ENCODE data around the gene TIMM9. TPM values are rescaled to one million over a fixed set of nuclear protein-coding genes. Genes with fewer than 3 reads are reported as not detected.

The TIMM9 gene
- total and polyA plus RNA-seq, 2 experiments from 2014 or later: 39.4 to 69.1 TPM

DNA sequence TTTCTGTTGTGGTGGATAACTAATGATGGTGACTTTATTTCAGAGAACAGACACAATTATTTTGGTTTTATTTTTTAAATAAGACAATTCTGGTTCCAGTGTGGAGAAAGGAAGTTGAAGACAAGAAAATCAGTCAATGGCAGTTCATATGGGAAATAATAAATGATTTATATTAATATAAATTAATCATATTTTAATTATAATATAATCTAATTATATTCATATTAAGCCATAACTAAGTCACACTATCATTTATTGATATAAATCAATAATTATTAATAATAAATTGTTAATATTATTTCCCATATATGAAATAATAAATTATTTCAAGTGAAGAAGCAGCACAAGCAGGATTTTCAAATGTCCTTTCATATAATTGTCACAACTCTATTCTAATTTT is 28.8 kb downstream of the TIMM9 start:
- Histone ChIP-seq H4K20me1 (ENCODE audit: insufficient read depth) (no peaks in the 10 kb centered on the region), H3K27me3 (replicated peaks; ENCODE audit: insufficient read depth) (no peaks in the 10 kb centered on the region), H3K4me3 (no peak overlapping the region), H3K9me3 (ENCODE audit: low read depth) (no peaks in the 10 kb centered on the region), H3K4me2 (ENCODE audit: unreplicated experiment) (no peak overlapping the region), H2AFZ (no peak overlapping the region), H3K79me2 (ENCODE audit: insufficient read depth) (no peaks in the 10 kb centered on the region), H3K9me2 (ENCODE audit: insufficient read depth) (no peaks in the 10 kb centered on the region), H3F3A (ENCODE audit: insufficient read depth) (no peaks in the 10 kb centered on the region; the same call in 1 of the 2 replicates), H3K9ac (no peak overlapping the region), H3K36me3 (ENCODE audit: low read depth) (no peaks in the 10 kb centered on the region), H3K4me1 (ENCODE audit: insufficient read depth) (peaks cover 4% of the 10 kb centered on the region), H3K27ac (no peak overlapping the region)
- TF ChIP-seq EZH2 (IDR thresholded peaks at IDR 0.05; ENCODE audit: insufficient read depth, poor library complexity, severe bottlenecking): no peak
- no peak for TF ChIP-seq EZH2phosphoT487 (IDR thresholded peaks at IDR 0.05; ENCODE audit: insufficient read depth, low read depth)
- in situ Hi-C loops (cut with MboI): no loop called here
- DNase-seq: no peak

DNA sequence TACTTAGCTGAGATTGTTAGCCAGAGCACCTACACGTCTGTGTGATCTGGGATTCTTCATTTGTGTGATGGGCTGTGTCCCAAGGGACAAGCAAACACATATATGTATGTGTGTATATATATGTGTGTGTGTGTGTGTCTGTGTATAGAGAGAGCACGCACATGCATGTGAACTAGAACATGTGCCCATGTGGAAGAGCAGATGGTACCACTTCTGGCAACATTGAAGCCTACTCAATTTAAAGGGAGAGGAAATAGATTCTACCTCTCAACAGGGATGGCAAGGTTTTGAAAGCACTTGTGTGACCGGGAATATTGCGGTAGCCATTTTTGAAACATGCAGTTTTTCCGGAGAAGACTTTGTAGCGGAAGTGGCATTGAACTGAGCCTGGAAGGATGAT is 30.2 kb downstream of the TIMM9 start:
- no peaks in the 10 kb centered on the region for H3K27me3 ChIP-seq (replicated peaks; ENCODE audit: insufficient read depth)
- H3F3A ChIP-seq (ENCODE audit: insufficient read depth): no peaks in the 10 kb centered on the region; the same call in 1 of the 2 replicates
- H3K9me2 ChIP-seq (ENCODE audit: insufficient read depth): no peaks in the 10 kb centered on the region
- no peak overlapping the region for H3K4me3 ChIP-seq
- DNase-seq: no peak
- TF ChIP-seq EZH2 (IDR thresholded peaks at IDR 0.05; ENCODE audit: insufficient read depth, poor library complexity, severe bottlenecking) (no peak), EZH2phosphoT487 (IDR thresholded peaks at IDR 0.05; ENCODE audit: insufficient read depth, low read depth) (no peak)
- no peaks in the 10 kb centered on the region for H3K36me3 ChIP-seq (ENCODE audit: low read depth)
- H4K20me1 ChIP-seq (ENCODE audit: insufficient read depth): no peaks in the 10 kb centered on the region
- H3K79me2 ChIP-seq (ENCODE audit: insufficient read depth): no peaks in the 10 kb centered on the region
- no peak overlapping the region for H3K4me2 ChIP-seq (ENCODE audit: unreplicated experiment)
- H3K27ac ChIP-seq: no peak overlapping the region
- no peak overlapping the region for H2AFZ ChIP-seq
- WGBS, 2 experiments (ENCODE audit: low coverage in 1 of 2, low lambda C conversion rate in 2 of 2, missing lambda C conversion rate in 2 of 2): 97 to 99% methylated on average over 6 of the region's 6 CpGs
- in situ Hi-C loops (cut with MboI): no loop called here
- peaks cover 4% of the 10 kb centered on the region for H3K4me1 ChIP-seq (ENCODE audit: insufficient read depth)
- H3K9me3 ChIP-seq (ENCODE audit: low read depth): no peaks in the 10 kb centered on the region
- no peak overlapping the region for H3K9ac ChIP-seq

DNA sequence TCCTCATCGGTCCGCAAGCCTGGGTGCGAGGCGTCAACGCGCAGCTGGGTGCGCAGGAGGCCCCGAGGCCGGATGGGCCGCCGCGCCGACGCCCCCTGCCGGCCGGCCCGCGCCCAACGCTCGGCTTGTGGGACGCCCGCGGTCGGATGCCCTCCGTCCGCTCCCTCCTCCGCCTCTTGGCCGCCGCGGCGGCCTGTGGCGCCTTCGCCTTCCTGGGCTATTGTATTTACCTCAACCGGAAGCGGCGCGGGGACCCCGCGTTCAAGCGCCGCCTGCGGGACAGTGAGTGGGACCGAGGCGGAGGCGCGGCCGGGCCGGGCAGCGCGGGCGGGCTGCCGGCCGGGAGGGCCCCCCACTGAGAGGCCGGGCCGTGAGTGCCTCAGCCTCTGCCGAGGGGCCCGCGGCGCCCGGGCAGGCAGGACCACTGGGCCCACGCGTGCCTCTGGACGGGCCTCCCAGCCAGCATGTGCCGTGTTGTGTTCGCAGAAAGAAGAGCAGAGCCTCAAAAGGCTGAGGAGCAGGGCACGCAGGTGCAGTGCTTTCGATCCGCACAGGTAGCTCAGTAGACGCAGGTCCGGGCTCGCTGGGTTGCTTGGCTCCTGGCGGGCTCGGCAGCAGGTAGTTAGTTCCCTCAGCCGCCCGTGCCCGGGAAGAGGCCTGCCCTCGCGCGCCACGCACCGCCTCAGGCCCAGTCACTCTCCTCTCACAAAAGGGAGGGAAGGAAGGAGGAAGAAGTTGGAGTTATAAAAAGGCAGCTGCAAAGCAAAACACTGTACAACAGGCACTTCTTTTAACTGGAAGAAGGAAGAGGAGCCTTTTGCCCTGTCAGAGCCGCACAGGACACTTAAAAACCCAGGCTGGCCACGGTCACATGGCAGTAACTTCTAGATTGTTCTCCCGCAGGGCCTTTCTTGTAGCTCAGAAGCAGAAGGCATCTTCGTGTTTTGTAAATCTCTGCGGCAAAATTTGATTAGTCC is 31.2 kb downstream of the TIMM9 start, which contains the start of gene TOMM20L:
TOMM20L (plus strand) TSS at position 119 of the 977 bp plus-strand sequence; CDS start at position 147, 28 bp downstream.
- Histone ChIP-seq H3K4me3 (peak within 1 kb of the TSS; percentile 75), H3F3A (ENCODE audit: insufficient read depth) (no peaks in the 10 kb centered on the region; the same call in 1 of the 2 replicates), H3K36me3 (ENCODE audit: low read depth) (no peaks in the 10 kb centered on the region), H4K20me1 (ENCODE audit: insufficient read depth) (no peaks in the 10 kb centered on the region), H3K9ac (peak within 1 kb of the TSS; percentile 71), H3K27ac (no peak within 1 kb of the TSS), H3K9me3 (ENCODE audit: low read depth) (no peaks in the 10 kb centered on the region), H3K4me2 (ENCODE audit: unreplicated experiment) (peak within 1 kb of the TSS; percentile 73), H2AFZ (peak within 1 kb of the TSS; percentile 91), H3K4me1 (ENCODE audit: insufficient read depth) (peaks cover 4% of the 10 kb centered on the region), H3K79me2 (ENCODE audit: insufficient read depth) (no peaks in the 10 kb centered on the region), H3K27me3 (replicated peaks; ENCODE audit: insufficient read depth) (no peaks in the 10 kb centered on the region), H3K9me2 (ENCODE audit: insufficient read depth) (no peaks in the 10 kb centered on the region)
- TF ChIP-seq EZH2 (IDR thresholded peaks at IDR 0.05; ENCODE audit: insufficient read depth, poor library complexity, severe bottlenecking) (no peak), EZH2phosphoT487 (IDR thresholded peaks at IDR 0.05; ENCODE audit: insufficient read depth, low read depth) (no peak)
- in situ Hi-C loops (cut with MboI): no loop called here
- DNase-seq: peak; percentile 83
- 11 to 16% methylated on average over 66 to 85 of the region's 86 CpGs for WGBS, 2 experiments (ENCODE audit: low coverage in 1 of 2, low lambda C conversion rate in 2 of 2, missing lambda C conversion rate in 2 of 2)

DNA sequence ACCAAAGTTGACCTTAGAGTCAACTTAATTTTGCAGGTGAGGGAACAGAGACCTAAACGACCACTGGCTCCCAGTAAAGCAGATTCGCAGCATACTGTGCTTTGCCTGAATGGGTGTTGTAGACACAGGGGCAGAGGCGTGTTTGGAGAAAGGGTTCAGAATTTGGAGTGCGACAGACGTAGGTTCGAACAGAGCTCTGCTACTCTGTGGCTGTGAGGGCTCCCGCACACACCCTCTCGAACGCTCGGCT is 31.8 kb downstream of the TIMM9 start:
- Histone ChIP-seq H3K27ac (no peak overlapping the region), H3K4me3 (peak overlapping the region; percentile 75), H3K9me3 (ENCODE audit: low read depth) (no peaks in the 10 kb centered on the region), H3K4me2 (ENCODE audit: unreplicated experiment) (peak overlapping the region; percentile 73), H4K20me1 (ENCODE audit: insufficient read depth) (no peaks in the 10 kb centered on the region), H3K9ac (peak overlapping the region; percentile 71), H3K27me3 (replicated peaks; ENCODE audit: insufficient read depth) (no peaks in the 10 kb centered on the region), H3K36me3 (ENCODE audit: low read depth) (no peaks in the 10 kb centered on the region), H3F3A (ENCODE audit: insufficient read depth) (no peaks in the 10 kb centered on the region; the same call in 1 of the 2 replicates), H2AFZ (peak overlapping the region; percentile 91), H3K9me2 (ENCODE audit: insufficient read depth) (no peaks in the 10 kb centered on the region), H3K79me2 (ENCODE audit: insufficient read depth) (no peaks in the 10 kb centered on the region), H3K4me1 (ENCODE audit: insufficient read depth) (peaks cover 4% of the 10 kb centered on the region)
- TF ChIP-seq EZH2 (IDR thresholded peaks at IDR 0.05; ENCODE audit: insufficient read depth, poor library complexity, severe bottlenecking): no peak
- no peak for TF ChIP-seq EZH2phosphoT487 (IDR thresholded peaks at IDR 0.05; ENCODE audit: insufficient read depth, low read depth)
- DNase-seq: no peak
- in situ Hi-C loops (cut with MboI): no loop called here
- 9 to 10% methylated on average over 6 to 10 of the region's 10 CpGs for WGBS, 2 experiments (ENCODE audit: low coverage in 1 of 2, low lambda C conversion rate in 2 of 2, missing lambda C conversion rate in 2 of 2)
